Measurements from ENCODE around the gene C1orf159. TPM values are rescaled to one million over a fixed set of nuclear protein-coding genes. Genes with fewer than 3 reads are reported as not detected.

C1orf159 gene
- total and polyA plus RNA-seq, 10 of the 15 experiments (the other 5 are each of a cell fraction or from before 2014, with no cell fraction given), result 0.11 to 23.4 (median 8.0) TPM

DNA sequence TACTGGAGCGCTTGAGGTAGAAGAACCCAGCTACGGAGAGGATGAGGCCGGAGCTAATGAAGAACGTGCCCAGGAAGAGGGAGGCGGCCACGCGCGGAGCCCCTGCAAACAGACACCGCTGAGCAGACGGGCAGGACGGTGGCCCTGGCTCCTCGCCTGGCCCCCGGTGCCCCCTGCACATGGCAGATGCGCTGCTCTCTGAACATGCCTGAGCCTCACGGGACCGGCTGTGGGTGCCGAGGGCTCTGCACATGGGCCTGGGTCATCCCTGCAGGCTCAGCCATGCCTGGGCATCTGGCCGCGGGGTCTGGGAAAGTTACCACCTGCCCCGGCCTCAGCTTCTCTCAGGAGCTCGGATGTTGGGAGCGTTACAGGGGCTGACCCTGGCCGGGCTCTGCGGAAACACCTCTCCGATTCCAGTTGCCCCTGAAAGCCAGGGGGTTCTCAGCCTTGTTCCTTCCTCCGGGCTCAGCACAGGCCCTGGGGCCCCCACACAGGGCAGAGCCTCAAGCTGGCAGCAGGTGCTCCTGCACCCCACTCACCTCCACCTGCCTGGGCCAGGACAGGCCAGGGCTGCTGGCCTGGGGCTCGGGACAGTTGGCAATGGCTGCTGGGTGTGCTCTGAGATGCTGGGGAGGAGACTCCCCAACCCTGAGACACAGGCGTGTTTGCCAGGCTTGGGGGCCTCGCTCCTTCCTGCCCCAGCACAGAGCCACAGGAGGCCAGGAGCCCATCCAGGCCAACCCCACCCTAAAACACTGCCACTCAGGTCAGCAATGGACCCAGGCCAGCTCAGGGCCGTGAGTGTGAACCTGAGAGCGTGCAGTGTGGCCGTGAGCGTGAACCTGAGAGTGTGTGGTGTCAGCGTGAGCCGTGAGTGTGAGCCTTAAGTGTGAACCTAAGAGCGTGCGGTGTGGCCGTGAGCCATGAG is 29.7 kb downstream of the C1orf159 start:
- RAD21 ChIA-PET (ENCODE audit: unreplicated experiment), result no interaction called here
- H3K79me2 ChIP-seq (ENCODE audit: control insufficient read depth, insufficient read depth, low read length), result no peaks in the 10 kb centered on the region
- FAIRE-seq, result no peak
- WGBS (ENCODE audit: insufficient coverage, insufficient replicate concordance, low lambda C conversion rate, missing lambda C conversion rate), result 85% methylated on average over 36 of the region's 38 CpGs
- no peaks in the 10 kb centered on the region for H3K36me3 ChIP-seq (ENCODE audit: control insufficient read depth in 2 of 2, insufficient read depth in 2 of 2, low read length in 1 of 2)
- SMC1A ChIA-PET (ENCODE audit: uncharacterized antibody, unreplicated experiment), result no interaction called here
- POLR2A ChIA-PET, result no interaction called here
- H3K27me3 ChIP-seq (replicated peaks in 1 of 2; ENCODE audit: control insufficient read depth in 2 of 2, insufficient read depth in 2 of 2, low read length in 1 of 2), result no peaks in the 10 kb centered on the region
- no TSS peak for BruUV-seq (replicated peaks)
- no peak for ATAC-seq
- TF ChIP-seq, protein P1, sequence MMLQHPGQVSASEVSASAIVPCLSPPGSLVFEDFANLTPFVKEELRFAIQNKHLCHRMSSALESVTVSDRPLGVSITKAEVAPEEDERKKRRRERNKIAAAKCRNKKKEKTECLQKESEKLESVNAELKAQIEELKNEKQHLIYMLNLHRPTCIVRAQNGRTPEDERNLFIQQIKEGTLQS (IDR thresholded peaks at IDR 0.05; ENCODE audit: borderline replicate concordance, extremely low read depth, low read depth, low read length), result no peak
- no peak for TF ChIP-seq ESRRA (IDR thresholded peaks at IDR 0.05; ENCODE audit: low read length)
- TF ChIP-seq BRCA1 (IDR thresholded peaks at IDR 0.05; ENCODE audit: low read depth, low read length), result no peak
- no peak for TF ChIP-seq PML (IDR thresholded peaks at IDR 0.05; ENCODE audit: low read length)
- TF ChIP-seq TCF7 (IDR thresholded peaks at IDR 0.05; ENCODE audit: borderline replicate concordance), result no peak
- TF ChIP-seq, protein P2, sequence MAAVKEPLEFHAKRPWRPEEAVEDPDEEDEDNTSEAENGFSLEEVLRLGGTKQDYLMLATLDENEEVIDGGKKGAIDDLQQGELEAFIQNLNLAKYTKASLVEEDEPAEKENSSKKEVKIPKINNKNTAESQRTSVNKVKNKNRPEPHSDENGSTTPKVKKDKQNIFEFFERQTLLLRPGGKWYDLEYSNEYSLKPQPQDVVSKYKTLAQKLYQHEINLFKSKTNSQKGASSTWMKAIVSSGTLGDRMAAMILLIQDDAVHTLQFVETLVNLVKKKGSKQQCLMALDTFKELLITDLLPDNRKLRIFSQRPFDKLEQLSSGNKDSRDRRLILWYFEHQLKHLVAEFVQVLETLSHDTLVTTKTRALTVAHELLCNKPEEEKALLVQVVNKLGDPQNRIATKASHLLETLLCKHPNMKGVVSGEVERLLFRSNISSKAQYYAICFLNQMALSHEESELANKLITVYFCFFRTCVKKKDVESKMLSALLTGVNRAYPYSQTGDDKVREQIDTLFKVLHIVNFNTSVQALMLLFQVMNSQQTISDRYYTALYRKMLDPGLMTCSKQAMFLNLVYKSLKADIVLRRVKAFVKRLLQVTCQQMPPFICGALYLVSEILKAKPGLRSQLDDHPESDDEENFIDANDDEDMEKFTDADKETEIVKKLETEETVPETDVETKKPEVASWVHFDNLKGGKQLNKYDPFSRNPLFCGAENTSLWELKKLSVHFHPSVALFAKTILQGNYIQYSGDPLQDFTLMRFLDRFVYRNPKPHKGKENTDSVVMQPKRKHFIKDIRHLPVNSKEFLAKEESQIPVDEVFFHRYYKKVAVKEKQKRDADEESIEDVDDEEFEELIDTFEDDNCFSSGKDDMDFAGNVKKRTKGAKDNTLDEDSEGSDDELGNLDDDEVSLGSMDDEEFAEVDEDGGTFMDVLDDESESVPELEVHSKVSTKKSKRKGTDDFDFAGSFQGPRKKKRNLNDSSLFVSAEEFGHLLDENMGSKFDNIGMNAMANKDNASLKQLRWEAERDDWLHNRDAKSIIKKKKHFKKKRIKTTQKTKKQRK (IDR thresholded peaks at IDR 0.05; ENCODE audit: low read depth, low read length), result no peak
- no peak for TF ChIP-seq IRF4 (IDR thresholded peaks at IDR 0.05; ENCODE audit: low read depth, low read length)
- 0 out of 2 replicates have a peak, but pooled peaks have one; percentile 5 for TF ChIP-seq POLR2A (IDR thresholded peaks at IDR 0.05; ENCODE audit: low read depth, low read length)
- no peak for TF ChIP-seq CBFB (IDR thresholded peaks at IDR 0.05; ENCODE audit: low read depth)
- no peak overlapping the region for H3K4me3 ChIP-seq
- H3K9me3 ChIP-seq (replicated peaks; ENCODE audit: control insufficient read depth, insufficient read depth, low read length), result no peaks in the 10 kb centered on the region
- H4K20me1 ChIP-seq (ENCODE audit: control insufficient read depth, insufficient read depth), result no peaks in the 10 kb centered on the region
- H2AFZ ChIP-seq (ENCODE audit: control insufficient read depth, low read depth, low read length), result no peak overlapping the region
- in situ Hi-C loops (cut with MboI), result no loop called here
- CTCF ChIA-PET, result no interaction called here
- DNase-seq (ENCODE audit: low read depth, low spot score), result no peak
- no peak overlapping the region for H3K9ac ChIP-seq (ENCODE audit: control insufficient read depth, insufficient read depth, low read length)
- no peaks in the 10 kb centered on the region for H3K4me1 ChIP-seq (ENCODE audit: control insufficient read depth, insufficient read depth, low read length)
- H3K4me2 ChIP-seq (ENCODE audit: control insufficient read depth, insufficient read depth), result no peak overlapping the region
- no peak overlapping the region for H3K27ac ChIP-seq (ENCODE audit: control insufficient read depth, insufficient read depth)
- intact Hi-C loops (cut with micrococcal nuclease; ENCODE audit: unreplicated experiment), result no loop called here

All from GM12878 (cell line).